GM06990 (cell line): Measurements from ENCODE around the gene PYGB.

Experiments
- DNase-seq: peaks from one replicate; pipeline ENCODE4 v3.0.0-alpha.2; 2011; ENCODE audit not compliant: insufficient read length; ENCODE audit errors: extremely low read depth
- H3K27me3 ChIP-seq: replicated peaks from 2 replicates; pipeline ENCODE4 v1.6.0; 2011; ENCODE audit warnings: low read length; ENCODE audit not compliant: control insufficient read depth, insufficient read depth
- H3K36me3 ChIP-seq: 2 replicates; pipeline ENCODE4 v1.5.1; 2011; ENCODE audit warnings: low read length; ENCODE audit not compliant: control insufficient read depth, insufficient read depth
- H3K4me3 ChIP-seq: replicated peaks from 2 replicates; pipeline ENCODE4 v1.5.1; 2011; ENCODE audit warnings: low read depth, mild to moderate bottlenecking, control low read depth, low read length
- CTCF ChIP-seq: IDR thresholded peaks from 2 replicates; pipeline ENCODE4 v1.5.1; 2011; ENCODE audit warnings: low read length, control low read depth, mild to moderate bottlenecking, inconsistent platforms; ENCODE audit not compliant: insufficient read depth, poor library complexity, severe bottlenecking

The PYGB gene

GRCh38 chr20:25323496-25324246 lies 75.8 kb downstream of the PYGB start:
- Histone ChIP-seq H3K36me3 (peaks cover 5% of the 10 kb centered on the region), H3K4me3 (no peak overlapping the region), H3K27me3 (no peaks in the 10 kb centered on the region)
- TF ChIP-seq CTCF = no peak
- DNase-seq = no peak

- Histone ChIP-seq H3K4me3 (no peak overlapping the region), H3K27me3 (no peaks in the 10 kb centered on the region), H3K36me3 (peaks cover 5% of the 10 kb centered on the region)
- DNase-seq = no peak
- TF ChIP-seq CTCF = no peak
Measured at GRCh38 chr20:25324412-25324811, 76.5 kb downstream of the PYGB start.

- H3K27me3 ChIP-seq = no peaks in the 10 kb centered on the region
- H3K36me3 ChIP-seq = peaks cover 4% of the 10 kb centered on the region
- no peak overlapping the region for H3K4me3 ChIP-seq
- no peak for TF ChIP-seq CTCF
- no peak for DNase-seq
Measured at GRCh38 chr20:25325073-25325472, 77.2 kb downstream of the PYGB start.

- H3K36me3 ChIP-seq = peaks cover 1% of the 10 kb centered on the region
- TF ChIP-seq CTCF = no peak
- no peak for DNase-seq
- H3K27me3 ChIP-seq = no peaks in the 10 kb centered on the region
- H3K4me3 ChIP-seq = no peak overlapping the region
Measured at GRCh38 chr20:25325997-25326396, 78.1 kb downstream of the PYGB start.

- Histone ChIP-seq H3K27me3 (no peaks in the 10 kb centered on the region), H3K36me3 (peaks cover 1% of the 10 kb centered on the region), H3K4me3 (no peak overlapping the region)
- DNase-seq = no peak
- no peak for TF ChIP-seq CTCF
Measured at GRCh38 chr20:25327521-25328235, 79.8 kb downstream of the PYGB start.
